Measurements from ENCODE around the gene RPS21. TPM values are rescaled to one million over a fixed set of nuclear protein-coding genes. Genes with fewer than 3 reads are reported as not detected.

Gene RPS21
- total RNA-seq, 4 donors from 2014 or later, result 1,167 to 4,037 (median 2,295) TPM

GRCh38 chr20:62381842-62382241 is 5.1 kb upstream of the RPS21 start:
- peak overlapping the region; percentile 66 to 79 (median 75) for H3K27ac ChIP-seq
- intact Hi-C loops (cut with DNase I; ENCODE audit: low total_unique reads), result loop anchor here (1.0 to 10.0 kb wide), 2 partner anchors 80 to 197 kb away; partner anchors contain the start of genes ADRM1 and MTG2
- no peak for TF ChIP-seq POLR2A (IDR thresholded peaks at IDR 0.05)
- TF ChIP-seq CTCF (IDR thresholded peaks at IDR 0.05 in 4 of 5, conservative IDR thresholded peaks at IDR 0.05 in 1 of 5), result no peak
- in situ Hi-C loops (cut with MboI; ENCODE audit: low sequenced_read_pairs in 4 of 4), result loop anchor here (5.0 to 25.0 kb wide), 6 partner anchors 77 to 370 kb away; partner anchors contain the start of genes ADRM1 (in 1 of the 4) and MTG2 (in 1 of the 4)
- no peaks in the 10 kb centered on the region for H3K27me3 ChIP-seq
- H3K9me3 ChIP-seq, result no peaks in the 10 kb centered on the region
- no peak overlapping the region for H3K4me3 ChIP-seq
- no peaks in the 10 kb centered on the region for H3K36me3 ChIP-seq
- DNase-seq (no peak), ATAC-seq (no peak)
- peaks cover 16 to 21% of the 10 kb centered on the region in 2 donors for H3K4me1 ChIP-seq

- Histone ChIP-seq H3K36me3 (no peaks in the 10 kb centered on the region), H3K4me1 (peaks cover 16 to 23% of the 10 kb centered on the region in 2 donors), H3K4me3 (no peak overlapping the region), H3K27ac (peak overlapping the region; percentile 66 to 79 (median 75)), H3K9me3 (no peaks in the 10 kb centered on the region), H3K27me3 (no peaks in the 10 kb centered on the region)
- TF ChIP-seq CTCF (IDR thresholded peaks at IDR 0.05 in 4 of 5, conservative IDR thresholded peaks at IDR 0.05 in 1 of 5) (peak; percentile 93 to 98 (median 93)), POLR2A (IDR thresholded peaks at IDR 0.05) (no peak)
- in situ Hi-C loops (cut with MboI; ENCODE audit: low sequenced_read_pairs in 4 of 4) (loop anchor here (5.0 to 25.0 kb wide), 6 partner anchors 78 to 370 kb away; partner anchors contain the start of genes ADRM1 (in 1 of the 4) and MTG2 (in 1 of the 4)), intact Hi-C loops (cut with DNase I; ENCODE audit: low total_unique reads) (loop anchor here (1.0 to 10.0 kb wide), 2 partner anchors 80 to 198 kb away; partner anchors contain the start of genes ADRM1 and MTG2)
- DNase-seq, result peak; percentile 52 to 82
- peak; percentile 63 to 64 for ATAC-seq
Measured at GRCh38 chr20:62382306-62383198, 4.4 kb upstream of the RPS21 start.

- peak overlapping the region; percentile 87 to 99 (median 96) for H3K27ac ChIP-seq
- H3K27me3 ChIP-seq, result no peaks in the 10 kb centered on the region
Measured at GRCh38 chr20:62387219-62387913, 463 bp downstream of the RPS21 start.

More at GRCh38 chr20:62387219-62387913, 463 bp downstream of the RPS21 start:
- peak overlapping the region; percentile 80 to 100 (median 95) for H3K4me3 ChIP-seq
- peaks cover 0 to 32% of the 10 kb centered on the region in 2 donors for H3K36me3 ChIP-seq
- TF ChIP-seq POLR2A (IDR thresholded peaks at IDR 0.05), result no peak
- no peak for TF ChIP-seq CTCF (IDR thresholded peaks at IDR 0.05 in 4 of 5, conservative IDR thresholded peaks at IDR 0.05 in 1 of 5)
- intact Hi-C loops (cut with DNase I; ENCODE audit: low total_unique reads) (loop anchor here (1.0 to 10.0 kb wide), 4 partner anchors 19 to 203 kb away; partner anchors contain the start of genes ADRM1, CABLES2 and MTG2), in situ Hi-C loops (cut with MboI; ENCODE audit: low sequenced_read_pairs in 4 of 4) (loop anchor here (10.0 to 25.0 kb wide), 5 partner anchors 83 to 375 kb away; partner anchors contain the start of genes ADRM1 (in 1 of the 4) and MTG2 (in 1 of the 4))
- ATAC-seq (peak in 1 of 2 donors; percentile 17), DNase-seq (no peak)
- no peaks in the 10 kb centered on the region for H3K9me3 ChIP-seq
- H3K4me1 ChIP-seq, result peaks cover 24 to 32% of the 10 kb centered on the region in 2 donors

Data from gastrocnemius medialis (tissue), 4 donors.